OCI-LY3 (cell line): ENCODE results near the gene RTN4IP1.

Experiments
- CTCF ChIP-seq: fragments of 200-600, 300-600 bp; sonication (generic); IDR thresholded peaks from 2 replicates; pipeline ENCODE4 v1.5.1; 2014; ENCODE audit warnings: antibody characterized with exemption, low read length, low read depth
- EZH2phosphoT487 ChIP-seq: fragments of 200-600 bp; shearing (Covaris generic); IDR thresholded peaks from 2 replicates; pipeline ENCODE4 v1.6.1; 2018; ENCODE audit warnings: antibody characterized with exemption, mixed run types, low read depth

- TF ChIP-seq CTCF (no peak), EZH2phosphoT487 (no peak)
Measured at GRCh38 chr6:106557837-106558236, 71.5 kb downstream of the RTN4IP1 start.
